ENCODE results near the gene PTPRN2.
"Not testable (repeated sequence)": the region's sequence is repeated elsewhere in the genome, so short reads cannot be mapped to it uniquely, and the experiment has no call there.

The PTPRN2 gene

DNA sequence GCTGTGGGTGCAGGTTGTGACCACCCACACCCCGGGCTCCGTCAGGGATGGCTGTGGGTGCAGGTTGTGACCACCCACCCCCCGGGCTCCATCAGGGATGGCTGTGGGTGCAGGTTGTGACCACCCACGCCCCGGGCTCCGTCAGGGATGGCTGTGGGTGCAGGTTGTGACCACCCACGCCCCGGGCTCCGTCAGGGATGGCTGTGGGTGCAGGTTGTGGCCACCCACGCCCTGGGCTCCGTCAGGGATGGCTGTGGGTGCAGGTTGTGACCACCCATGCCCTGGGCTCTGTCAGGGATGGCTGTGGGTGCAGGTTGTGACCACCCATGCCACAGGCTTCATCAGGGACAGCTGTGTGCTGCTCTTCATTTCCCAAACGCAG lies 53.5 kb downstream of the PTPRN2 start:
- not testable (repeated sequence) for DNase-seq (ENCODE audit: low spot score)

DNA sequence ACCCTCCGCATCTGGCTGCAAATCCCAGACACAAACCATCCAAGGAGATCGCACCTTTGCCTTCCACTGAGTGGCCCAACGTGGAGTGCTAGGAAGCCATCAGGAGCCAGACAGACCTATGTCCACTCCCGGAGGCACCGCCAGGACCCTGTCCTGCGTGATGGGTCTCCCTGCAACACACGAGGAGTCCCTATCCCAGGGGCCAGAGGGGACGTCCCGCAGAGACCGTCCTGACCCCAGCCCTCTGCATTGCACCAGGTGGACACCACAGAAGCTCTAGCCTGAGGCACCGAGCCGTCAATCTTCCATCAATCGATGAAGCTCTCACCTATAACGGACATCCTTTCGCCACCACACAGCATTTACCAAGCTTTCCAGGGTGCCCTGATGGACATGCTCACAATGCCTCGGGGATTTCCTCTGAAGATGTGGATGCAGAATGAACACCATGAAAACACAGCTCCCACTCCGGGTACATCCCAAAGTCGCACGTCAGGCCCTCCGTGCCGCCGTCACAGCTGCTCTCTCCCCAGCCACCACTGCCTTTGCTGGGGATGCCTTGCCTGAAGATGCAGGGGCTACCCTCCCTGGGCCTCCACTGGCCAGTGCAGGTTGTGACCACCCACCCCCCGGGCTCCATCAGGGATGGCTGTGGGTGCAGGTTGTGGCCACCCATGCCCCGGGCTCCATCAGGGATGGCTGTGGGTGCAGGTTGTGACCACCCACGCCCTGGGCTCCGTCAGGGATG lies 54.1 kb downstream of the PTPRN2 start:
- no peak for DNase-seq (ENCODE audit: low spot score)

DNA sequence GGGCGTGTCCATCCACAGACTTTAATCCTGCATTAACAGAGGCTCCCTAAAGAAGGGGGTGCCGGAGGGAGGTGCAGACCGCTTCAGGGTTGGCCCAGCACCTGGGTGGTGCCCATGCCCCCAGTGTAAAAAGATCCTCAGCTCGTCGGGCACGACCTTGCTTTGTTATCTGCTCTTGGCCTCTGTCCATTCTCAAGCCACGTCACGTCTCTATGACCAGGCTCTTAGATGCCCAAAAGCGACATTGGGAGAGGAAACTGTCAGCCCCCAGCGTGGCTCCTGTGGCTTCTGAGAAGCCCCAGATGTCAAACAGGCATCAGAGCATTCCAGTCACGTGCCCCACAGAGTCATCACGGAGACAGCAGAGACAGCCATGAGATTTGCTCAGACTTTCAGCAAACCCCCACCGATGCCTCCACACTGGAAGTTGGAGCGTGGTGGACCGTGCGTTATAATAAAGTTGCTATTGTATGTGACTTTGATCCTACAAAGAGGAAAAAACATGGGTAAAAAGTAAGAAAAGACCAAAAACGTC lies 55.5 kb downstream of the PTPRN2 start:
- DNase-seq (ENCODE audit: low spot score), result no peak

GRCh38 chr7:158531661-158532060 lies 56.0 kb downstream of the PTPRN2 start:
- DNase-seq (ENCODE audit: low spot score), result no peak

DNA sequence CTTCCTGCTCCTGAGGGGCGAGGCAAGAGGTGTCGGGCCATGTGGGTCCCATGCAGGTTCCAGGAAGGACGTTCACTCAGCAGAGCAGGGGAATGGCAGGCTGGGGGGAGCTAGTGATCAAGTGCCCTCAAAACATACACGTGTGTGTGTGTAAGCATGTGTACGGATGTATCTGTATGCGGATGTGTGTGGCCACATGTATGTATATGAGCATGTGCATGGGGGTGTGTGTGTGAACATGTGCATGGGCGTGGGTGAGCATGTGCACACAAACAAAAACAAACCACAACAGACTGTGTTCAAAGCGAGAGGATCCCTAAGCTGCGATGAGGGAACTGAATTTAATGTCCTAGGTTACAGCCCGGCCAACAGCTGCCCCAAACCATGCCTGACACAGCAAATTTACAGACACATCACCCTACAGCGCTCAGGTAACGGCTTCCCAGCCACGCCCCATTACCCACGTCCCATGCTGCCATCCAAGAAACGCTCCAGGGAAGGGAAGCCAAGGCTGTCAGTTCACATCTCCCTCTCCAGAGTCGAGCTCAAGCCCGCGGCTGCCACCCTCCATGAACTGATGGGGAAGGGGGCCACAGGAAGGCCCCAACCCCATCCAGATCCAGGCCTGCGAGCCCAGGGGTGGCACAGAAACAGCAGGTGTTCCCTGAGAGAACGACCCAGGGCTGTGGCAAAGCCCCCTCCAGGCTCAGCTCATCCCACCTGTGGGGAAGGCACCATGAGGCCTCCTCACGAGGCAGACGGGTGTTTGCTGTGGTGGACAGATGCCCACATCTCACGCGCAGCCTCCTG lies 56.6 kb downstream of the PTPRN2 start:
- no peak for DNase-seq (ENCODE audit: low spot score)

DNA sequence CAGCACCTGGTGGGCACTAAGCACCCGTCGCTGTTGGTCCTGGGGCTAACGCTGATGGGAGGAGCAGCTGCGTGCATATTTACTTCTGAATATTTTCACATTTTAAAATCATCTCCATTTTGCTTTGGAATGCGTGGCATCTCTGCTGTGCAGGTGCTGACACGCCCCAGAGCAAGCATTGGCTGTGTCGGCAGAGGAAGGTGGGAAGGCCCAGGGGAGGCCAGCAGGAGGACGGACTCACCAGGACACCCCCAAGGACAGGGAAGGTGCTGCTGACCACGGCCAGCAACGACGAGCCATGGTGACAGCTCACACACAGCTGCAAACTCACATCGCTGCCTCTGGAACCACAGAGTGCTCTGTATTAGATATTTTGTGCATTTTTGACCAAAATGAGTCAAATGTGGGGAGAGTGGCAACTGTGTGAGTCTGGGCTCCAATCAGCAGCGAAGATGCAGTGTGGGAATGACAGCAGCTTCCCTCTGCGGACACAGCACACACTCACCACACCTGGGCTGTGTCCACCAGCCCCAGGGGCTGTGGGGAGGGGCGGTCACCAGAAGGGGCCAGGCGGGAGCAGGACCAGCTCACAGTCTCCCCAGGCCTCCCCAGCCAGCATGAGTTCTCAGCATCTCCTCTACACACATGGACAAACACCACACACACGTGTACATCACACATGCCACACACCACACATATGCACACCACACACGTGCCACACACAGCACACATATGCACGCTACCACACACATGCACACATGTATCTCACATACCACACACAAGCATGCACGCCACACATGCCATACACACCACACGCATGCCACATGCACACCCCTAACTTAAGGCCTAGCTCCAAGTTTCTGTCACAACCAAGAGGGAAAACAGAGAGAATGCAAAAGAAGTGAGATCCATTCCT lies 58.2 kb downstream of the PTPRN2 start:
- DNase-seq (ENCODE audit: low spot score), result no peak

DNA sequence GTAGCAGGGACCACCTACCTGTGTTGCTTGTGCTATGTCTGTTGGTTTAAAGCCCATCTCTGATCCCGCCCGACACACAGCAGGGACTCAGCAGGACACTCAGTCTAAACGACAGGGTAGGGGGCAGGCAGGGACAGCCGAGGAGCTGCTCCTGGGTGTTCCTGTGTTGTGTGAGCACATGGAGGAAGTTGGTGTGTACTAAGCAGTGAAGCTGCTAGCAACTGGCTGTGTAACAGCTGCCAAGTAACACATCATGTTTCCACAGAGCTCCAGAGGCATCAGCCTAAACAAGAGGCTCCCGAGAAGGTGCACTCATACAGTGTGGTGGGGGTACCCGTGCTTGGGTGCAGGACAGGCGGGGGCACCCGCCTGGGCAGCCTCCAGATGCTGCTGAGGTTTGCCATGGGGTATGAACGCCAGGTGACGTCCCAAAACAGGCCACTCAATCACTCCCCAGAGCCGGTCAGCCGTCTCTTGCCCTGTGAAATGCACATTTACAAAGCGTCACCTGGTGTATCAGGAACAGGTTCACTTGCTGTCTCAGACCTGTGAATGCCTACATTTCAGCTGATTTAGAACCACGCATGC lies 59.6 kb downstream of the PTPRN2 start:
- DNase-seq (ENCODE audit: low spot score), result no peak

- DNase-seq (ENCODE audit: low spot score), result no peak
Observed at GRCh38 chr7:158527495-158527894, 60.1 kb downstream of the PTPRN2 start.

GRCh38 chr7:158527038-158527437 lies 60.6 kb downstream of the PTPRN2 start:
- no peak for DNase-seq (ENCODE audit: low spot score)

GRCh38 chr7:158526531-158526930 lies 61.1 kb downstream of the PTPRN2 start:
- no peak for DNase-seq (ENCODE audit: low spot score)

DNA sequence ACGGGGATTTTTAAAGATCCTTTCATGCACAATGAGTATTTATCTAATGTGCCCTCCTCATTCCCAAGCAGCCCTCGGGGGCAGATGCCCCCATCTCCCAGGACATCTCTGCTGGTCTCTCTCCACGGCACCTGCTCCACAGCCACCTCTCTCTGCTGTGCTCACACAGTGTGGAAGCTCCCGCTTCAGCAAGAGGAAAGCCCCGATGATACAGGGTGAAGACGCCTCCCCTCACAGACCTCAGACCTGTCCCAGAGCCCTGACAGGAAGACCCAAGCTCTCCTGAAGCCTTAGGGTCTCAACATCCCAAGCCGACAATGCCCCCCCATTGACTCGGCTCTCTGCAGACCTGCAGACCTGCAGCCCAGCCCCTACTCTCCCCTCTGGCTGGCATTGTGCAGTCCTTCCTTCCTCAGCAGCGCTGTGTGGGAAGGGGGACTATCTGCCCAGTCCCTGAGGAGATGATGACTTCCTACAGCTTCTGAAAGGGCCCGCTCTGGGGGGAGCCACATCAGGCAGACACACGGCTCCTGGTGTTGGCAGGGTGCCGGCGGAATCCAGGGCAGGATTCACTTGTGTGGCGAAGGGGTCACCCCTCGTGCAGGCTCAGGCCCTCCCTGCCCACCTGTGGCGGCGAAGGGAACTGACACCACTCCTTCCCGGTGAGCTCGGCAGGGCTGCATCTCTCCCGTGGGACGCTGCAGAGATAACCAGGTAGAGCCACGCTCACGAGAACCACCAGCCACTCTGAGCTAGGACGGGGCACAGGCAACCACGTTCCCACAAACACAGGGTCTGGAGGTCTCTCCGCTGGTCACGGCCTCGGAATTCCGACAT lies 61.8 kb downstream of the PTPRN2 start:
- no peak for DNase-seq (ENCODE audit: low spot score)

- no peak for DNase-seq (ENCODE audit: low spot score)
Observed at GRCh38 chr7:158524749-158525635, 62.6 kb downstream of the PTPRN2 start.

- DNase-seq (ENCODE audit: low spot score), result peak; percentile 63
Observed at GRCh38 chr7:158524286-158524685, 63.3 kb downstream of the PTPRN2 start.

DNA sequence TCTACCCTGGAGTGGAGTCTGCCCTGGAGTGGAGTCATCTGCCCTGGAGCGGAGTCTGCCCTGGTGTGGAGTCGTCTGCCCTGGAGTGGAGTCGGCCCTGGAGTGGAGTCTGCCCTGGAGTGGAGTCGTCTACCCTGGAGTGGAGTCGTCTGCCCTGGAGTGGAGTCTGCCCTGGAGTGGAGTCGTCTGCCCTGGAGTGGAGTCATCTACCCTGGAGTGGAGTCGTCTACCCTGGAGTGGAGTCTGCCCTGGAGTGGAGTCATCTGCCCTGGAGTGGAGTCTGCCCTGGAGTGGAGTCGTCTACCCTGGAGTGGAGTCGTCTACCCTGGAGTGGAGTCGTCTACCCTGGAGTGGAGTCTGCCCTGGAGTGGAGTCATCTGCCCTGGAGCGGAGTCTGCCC lies 63.7 kb downstream of the PTPRN2 start:
- DNase-seq (ENCODE audit: low spot score), result not testable (repeated sequence)

GRCh38 chr7:158523165-158523856 lies 64.3 kb downstream of the PTPRN2 start:
- not testable (repeated sequence) for DNase-seq (ENCODE audit: low spot score)

DNA sequence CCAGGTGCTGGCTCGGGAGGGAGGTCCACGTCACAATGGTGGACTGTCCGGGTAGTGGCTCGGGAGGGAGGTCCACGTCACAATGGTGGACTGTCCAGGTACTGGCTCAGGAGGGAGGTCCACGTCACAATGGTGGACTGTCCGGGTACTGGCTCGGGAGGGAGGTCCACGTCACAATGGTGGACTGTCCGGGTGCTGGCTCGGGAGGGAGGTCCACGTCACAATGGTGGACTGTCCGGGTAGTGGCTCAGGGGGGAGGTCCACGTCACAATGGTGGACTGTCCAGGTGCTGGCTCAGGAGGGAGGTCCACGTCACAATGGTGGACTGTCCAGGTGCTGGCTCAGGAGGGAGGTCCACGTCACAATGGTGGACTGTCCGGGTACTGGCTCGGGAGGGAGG lies 65.8 kb downstream of the PTPRN2 start:
- not testable (repeated sequence) for DNase-seq (ENCODE audit: low spot score)

- no peak for DNase-seq (ENCODE audit: low spot score)
Observed at GRCh38 chr7:158520825-158521224, 66.8 kb downstream of the PTPRN2 start.

DNA sequence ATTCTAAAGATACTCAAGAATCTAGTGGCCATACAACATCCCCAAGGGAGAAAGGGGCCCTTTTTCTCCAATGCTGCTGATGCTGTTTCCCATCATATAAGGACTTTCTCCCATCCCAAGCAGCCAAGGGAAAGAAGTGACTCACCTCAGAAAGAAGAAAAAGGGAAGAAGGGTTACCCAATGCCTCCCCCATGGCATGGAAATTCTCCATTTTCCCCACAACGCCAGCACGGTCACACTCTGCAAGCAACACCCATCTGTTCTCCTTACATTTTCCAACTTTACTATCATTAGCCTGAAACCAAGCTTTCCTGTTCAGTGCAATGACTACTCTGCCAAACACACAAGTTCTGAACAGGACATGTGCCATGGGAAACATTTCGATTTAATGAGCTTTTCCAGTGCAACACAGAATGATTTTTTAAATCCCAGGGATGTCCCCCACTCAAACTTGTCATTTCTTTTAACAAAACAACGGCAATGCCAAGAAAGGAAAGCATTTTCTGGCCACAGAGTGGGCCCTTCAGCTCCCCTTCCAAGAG lies 67.9 kb downstream of the PTPRN2 start:
- no peak for DNase-seq (ENCODE audit: low spot score)
